MCF 10A (cell line): ENCODE data around the gene CTCFL. TPM values are rescaled to one million over a fixed set of nuclear protein-coding genes. Genes with fewer than 3 reads are reported as not detected.
"Not testable (repeated sequence)": the region's sequence is repeated elsewhere in the genome, so short reads cannot be mapped to it uniquely, and the experiment has no call there.

ENCODE experiments used
- BruUV-seq: library from RNA; stranded (reverse); fragments of 400-500 nt; replicated peaks from 2 replicates; lab custom pipeline; 2021; lab: Mats Ljungman, UMichigan
- CTCF ChIA-PET: fragments of 300-600 bp; sonication (Branson Sonifier 250); formaldehyde crosslinking; extraction: SDS; loops from one replicate; lab custom pipeline; 2021; ENCODE audit warnings: antibody characterized with exemption, inconsistent platforms; lab: Yijun Ruan, JAX
- POLR2A ChIA-PET: fragments of 300-600, 350-650 bp; sonication (Branson Sonifier 250); formaldehyde crosslinking; extraction: SDS; loops from one replicate; lab custom pipeline; 2020; ENCODE audit warnings: antibody characterized with exemption, inconsistent platforms; lab: Yijun Ruan, JAX
- DNase-seq: peaks from one replicate; pipeline ENCODE4 v3.0.0-alpha.2; 2018; ENCODE audit not compliant: unreplicated experiment
- H3K27ac Mint-ChIP-seq: one replicate; pipeline ENCODE4 v1.8.0; 2022; ENCODE audit warnings: mild to moderate bottlenecking, low read depth, mixed read lengths; ENCODE audit not compliant: unreplicated experiment
- H3K27me3 Mint-ChIP-seq: one replicate; pipeline ENCODE4 v1.8.0; 2022; ENCODE audit warnings: mixed read lengths; ENCODE audit not compliant: insufficient read depth, unreplicated experiment
- H3K36me3 Mint-ChIP-seq: one replicate; pipeline ENCODE4 v1.8.0; 2022; ENCODE audit warnings: mild to moderate bottlenecking, moderate library complexity, mixed read lengths; ENCODE audit not compliant: insufficient read depth, unreplicated experiment
- H3K4me1 Mint-ChIP-seq: one replicate; pipeline ENCODE4 v1.8.0; 2022; ENCODE audit warnings: mixed read lengths; ENCODE audit not compliant: insufficient read depth, unreplicated experiment
- H3K4me3 Mint-ChIP-seq: one replicate; pipeline ENCODE4 v1.8.0; 2022; ENCODE audit warnings: mild to moderate bottlenecking, moderate library complexity, mixed read lengths; ENCODE audit not compliant: unreplicated experiment
- H3K9me3 Mint-ChIP-seq: one replicate; pipeline ENCODE4 v1.8.0; 2022; ENCODE audit warnings: mixed read lengths; ENCODE audit not compliant: unreplicated experiment
- CTCF ChIP-seq: fragments of 200-600 bp; IDR thresholded peaks from one replicate; pipeline ENCODE4 v1.8.0; 2022; ENCODE audit warnings: antibody characterized with exemption, mild to moderate bottlenecking; ENCODE audit not compliant: unreplicated experiment
- intact Hi-C: fragments of 100-400 bp; cut with micrococcal nuclease; formaldehyde crosslinking; loops from 2 replicates; pipeline ENCODE4 v1.14.1; 2022
- total RNA-seq: library from RNA; stranded (reverse); gene quantifications from 2 replicates; pipeline ENCODE4 v1.2.3, GENCODE V29; 2022

Gene CTCFL
- total RNA-seq, 1 experiment from 2014 or later = not detected

- ChIA-PET POLR2A (interaction anchor here (0.8 to 1.3 kb wide), 2 partner anchors 56 to 111 kb away, joined by 3 to 4 read pairs; no protein-coding TSS in a partner anchor), CTCF (interaction anchor here (0.5 to 3.4 kb wide), 11 partner anchors 14 to 648 kb away, joined by 3 to 39 read pairs (median 4); no protein-coding TSS in a partner anchor)
- DNase-seq = no peak
- no peak overlapping the region for H3K4me3 Mint-ChIP-seq
- no peak overlapping the region for H3K27ac Mint-ChIP-seq
- no peaks in the 10 kb centered on the region for H3K9me3 Mint-ChIP-seq
- BruUV-seq = no TSS peak
- no peak for TF ChIP-seq CTCF
- intact Hi-C loops = loop anchor here (10.0 kb wide), 1 partner anchor 398 kb away; no protein-coding TSS in a partner anchor
- H3K27me3 Mint-ChIP-seq = peaks cover 78% of the 10 kb centered on the region
- H3K4me1 Mint-ChIP-seq = no peaks in the 10 kb centered on the region
- H3K36me3 Mint-ChIP-seq = no peaks in the 10 kb centered on the region
Observed at GRCh38 chr20:57493091-57493615, 31.8 kb downstream of the CTCFL start.

- no peak for TF ChIP-seq CTCF
- Mint-ChIP-seq H3K36me3 (no peaks in the 10 kb centered on the region), H3K9me3 (no peaks in the 10 kb centered on the region), H3K4me1 (no peaks in the 10 kb centered on the region), H3K4me3 (no peak overlapping the region), H3K27ac (no peak overlapping the region), H3K27me3 (peaks cover 78% of the 10 kb centered on the region)
- BruUV-seq = no TSS peak
- ChIA-PET CTCF (interaction anchor here (0.7 to 3.4 kb wide), 2 partner anchors 14 to 317 kb away, joined by 3 to 11 read pairs; no protein-coding TSS in a partner anchor), POLR2A (no interaction called here)
- intact Hi-C loops = loop anchor here (10.0 kb wide), 1 partner anchor 397 kb away; no protein-coding TSS in a partner anchor
- no peak for DNase-seq
Observed at GRCh38 chr20:57491373-57491772, 33.6 kb downstream of the CTCFL start.

GRCh38 chr20:57488277-57488676 lies 36.7 kb downstream of the CTCFL start:
- CTCF ChIA-PET = interaction anchor here (1.1 kb wide), 1 partner anchor 27 kb away, joined by 3 read pairs; no protein-coding TSS in a partner anchor
- H3K4me3 Mint-ChIP-seq, POLR2A ChIA-PET, H3K4me1 Mint-ChIP-seq, intact Hi-C loops, BruUV-seq, H3K9me3 Mint-ChIP-seq, H3K36me3 Mint-ChIP-seq, DNase-seq, H3K27ac Mint-ChIP-seq: not testable (repeated sequence)
- peaks cover 75% of the 10 kb centered on the region for H3K27me3 Mint-ChIP-seq

GRCh38 chr20:57485770-57486169 lies 39.2 kb downstream of the CTCFL start:
- Mint-ChIP-seq H3K9me3 (no peaks in the 10 kb centered on the region), H3K4me3 (no peak overlapping the region), H3K27me3 (peaks cover 52% of the 10 kb centered on the region), H3K4me1 (no peaks in the 10 kb centered on the region), H3K36me3 (no peaks in the 10 kb centered on the region), H3K27ac (no peak overlapping the region)
- no TSS peak for BruUV-seq
- TF ChIP-seq CTCF = no peak
- CTCF ChIA-PET = interaction anchor here (0.6 kb wide), 2 partner anchors 10 to 93 kb away, joined by 3 read pairs; no protein-coding TSS in a partner anchor
- POLR2A ChIA-PET = no interaction called here
- no peak for DNase-seq
- intact Hi-C loops = no loop called here
